SK-N-MC (cell line): ENCODE measurements around the gene PGAP2.
"Not testable (repeated sequence)": the region's sequence is repeated elsewhere in the genome, so short reads cannot be mapped to it uniquely, and the experiment has no call there.

Experiments used
- DNase-seq: peaks from one replicate; pipeline ENCODE4 v3.0.0-alpha.2; 2011; ENCODE audit warnings: low read depth, low spot score
- H3K27ac ChIP-seq: fragments of 200-600 bp; sonication (generic); 2 replicates; pipeline ENCODE4 v1.5.1; 2016; ENCODE audit warnings: mixed run types
- H3K36me3 ChIP-seq: fragments of 200-600 bp; sonication (generic); 2 replicates; pipeline ENCODE4 v1.6.1; 2017; ENCODE audit warnings: antibody characterized with exemption, low read length, mixed read lengths; ENCODE audit not compliant: insufficient read depth
- H3K4me3 ChIP-seq: fragments of 200-600 bp; sonication (generic); 2 replicates; pipeline ENCODE4 v1.5.1; 2016
- H3K9ac ChIP-seq: fragments of 200-600 bp; sonication (generic); 2 replicates; pipeline ENCODE4 v1.8.0; 2017; ENCODE audit warnings: mixed run types, mixed read lengths; ENCODE audit not compliant: insufficient read length
- H3K9me3 ChIP-seq: fragments of 200-600 bp; sonication (generic); 2 replicates; pipeline ENCODE4 v1.6.1; 2017; ENCODE audit warnings: low read depth, mild to moderate bottlenecking, antibody characterized with exemption, low read length, moderate library complexity, mixed read lengths
- EZH2 ChIP-seq: fragments of 200-600 bp; sonication (generic); IDR thresholded peaks from one replicate; pipeline ENCODE4 v1.6.1; 2017; ENCODE audit warnings: antibody characterized with exemption
- FOXP2 ChIP-seq: optimal IDR thresholded peaks from 2 replicates; pipeline ENCODE3; 2011; ENCODE audit warnings: mild to moderate bottlenecking, moderate library complexity; ENCODE audit not compliant: insufficient read depth; ENCODE audit errors: extremely low read length, control extremely low read depth
- POLR2AphosphoS5 ChIP-seq: IDR thresholded peaks from 2 replicates; pipeline ENCODE4 v1.6.1; 2012; ENCODE audit warnings: mild to moderate bottlenecking, low read depth, low read length, borderline replicate concordance

PGAP2 gene

GRCh38 chr11:3807909-3808860, at the start of gene PGAP2:
Gene PGAP2 (plus strand): TSS chr11:3808560. CDS start chr11:3811260, 2,700 bp downstream.
- Histone ChIP-seq H3K4me3 (peak within 1 kb of the TSS; percentile 94), H3K36me3 (no peaks in the 10 kb centered on the region), H3K27ac (no peak within 1 kb of the TSS), H3K9me3 (no peaks in the 10 kb centered on the region), H3K9ac (peak within 1 kb of the TSS; percentile 80)
- peak; percentile 39; the same call in 1 of the 2 replicates for TF ChIP-seq POLR2AphosphoS5
- TF ChIP-seq FOXP2: no peak
- DNase-seq: no peak

GRCh38 chr11:3764266-3764665, 44.1 kb upstream of the PGAP2 start:
- no peak overlapping the region for H3K9ac ChIP-seq
- no peak overlapping the region for H3K27ac ChIP-seq
- peaks cover 97% of the 10 kb centered on the region for H3K36me3 ChIP-seq
- H3K9me3 ChIP-seq: no peaks in the 10 kb centered on the region
- no peak overlapping the region for H3K4me3 ChIP-seq
- DNase-seq: no peak
- no peak for TF ChIP-seq EZH2
- TF ChIP-seq POLR2AphosphoS5: no peak
- TF ChIP-seq FOXP2: no peak

GRCh38 chr11:3766836-3767235, 41.5 kb upstream of the PGAP2 start:
- not testable (repeated sequence) for H3K27ac ChIP-seq, H3K9me3 ChIP-seq, H3K9ac ChIP-seq, H3K4me3 ChIP-seq, DNase-seq
- H3K36me3 ChIP-seq: peaks cover 99% of the 10 kb centered on the region

GRCh38 chr11:3767536-3767935, 40.8 kb upstream of the PGAP2 start:
- Histone ChIP-seq H3K4me3 (no peak overlapping the region), H3K36me3 (peaks cover 97% of the 10 kb centered on the region), H3K9ac (no peak overlapping the region), H3K27ac (no peak overlapping the region), H3K9me3 (no peaks in the 10 kb centered on the region)
- no peak for DNase-seq
- TF ChIP-seq FOXP2 (no peak), POLR2AphosphoS5 (no peak)

GRCh38 chr11:3773180-3773579, 35.2 kb upstream of the PGAP2 start:
- Histone ChIP-seq H3K36me3 (peaks cover 86% of the 10 kb centered on the region), H3K9ac (no peak overlapping the region)
- TF ChIP-seq POLR2AphosphoS5: no peak
- TF ChIP-seq FOXP2: no peak
- TF ChIP-seq EZH2: no peak

GRCh38 chr11:3775736-3776406, 32.5 kb upstream of the PGAP2 start:
- DNase-seq: no peak
- no peak overlapping the region for H3K4me3 ChIP-seq
- H3K9me3 ChIP-seq: no peaks in the 10 kb centered on the region
- H3K36me3 ChIP-seq: peaks cover 85% of the 10 kb centered on the region
- no peak overlapping the region for H3K9ac ChIP-seq
- no peak overlapping the region for H3K27ac ChIP-seq
- TF ChIP-seq POLR2AphosphoS5: no peak
- no peak for TF ChIP-seq FOXP2
- TF ChIP-seq EZH2: no peak

More at GRCh38 chr11:3773180-3773579, 35.2 kb upstream of the PGAP2 start:
- DNase-seq: no peak
- Histone ChIP-seq H3K9me3 (no peaks in the 10 kb centered on the region), H3K27ac (no peak overlapping the region), H3K4me3 (no peak overlapping the region)

- DNase-seq: no peak
- peaks cover 69% of the 10 kb centered on the region for H3K36me3 ChIP-seq
These were observed 26.9 kb upstream of the PGAP2 start for GRCh38 chr11:3781423-3781822.

GRCh38 chr11:3782963-3783362, 25.4 kb upstream of the PGAP2 start:
- no peak overlapping the region for H3K27ac ChIP-seq
- no peak for DNase-seq
- no peak for TF ChIP-seq EZH2
- TF ChIP-seq POLR2AphosphoS5: no peak
- TF ChIP-seq FOXP2: no peak
- no peak overlapping the region for H3K9ac ChIP-seq
- peaks cover 56% of the 10 kb centered on the region for H3K36me3 ChIP-seq
- H3K9me3 ChIP-seq: no peaks in the 10 kb centered on the region
- no peak overlapping the region for H3K4me3 ChIP-seq

More at GRCh38 chr11:3781423-3781822, 26.9 kb upstream of the PGAP2 start:
- H3K4me3 ChIP-seq: no peak overlapping the region
- TF ChIP-seq EZH2 (no peak), POLR2AphosphoS5 (no peak), FOXP2 (no peak)
- H3K27ac ChIP-seq: peak overlapping the region; percentile 33; the same call in 1 of the 2 replicates
- H3K9me3 ChIP-seq: no peaks in the 10 kb centered on the region
- H3K9ac ChIP-seq: no peak overlapping the region

- Histone ChIP-seq H3K36me3 (peaks cover 51% of the 10 kb centered on the region), H3K27ac (no peak overlapping the region), H3K9me3 (no peaks in the 10 kb centered on the region), H3K9ac (no peak overlapping the region), H3K4me3 (no peak overlapping the region)
- no peak for TF ChIP-seq FOXP2
- no peak for TF ChIP-seq POLR2AphosphoS5
- no peak for TF ChIP-seq EZH2
- no peak for DNase-seq
These were observed 24.7 kb upstream of the PGAP2 start for GRCh38 chr11:3783611-3784010.
